ENCODE data around the gene TIFAB. TPM values are rescaled to one million over a fixed set of nuclear protein-coding genes. Genes with fewer than 3 reads are reported as not detected.

Gene TIFAB
- total RNA-seq, 1 donor = under 0.01 TPM

- DNase-seq (ENCODE audit: low read depth in 2 of 3, low spot score in 2 of 3) = no peak
Measured at GRCh38 chr5:135460246-135461033, 8.3 kb upstream of the TIFAB start.

- no peak for DNase-seq (ENCODE audit: low read depth in 2 of 3, low spot score in 2 of 3)
Measured at GRCh38 chr5:135458921-135459331, 6.8 kb upstream of the TIFAB start.

GRCh38 chr5:135458356-135458755 is 6.2 kb upstream of the TIFAB start:
- no peak for DNase-seq (ENCODE audit: low read depth in 2 of 3, low spot score in 2 of 3)

DNA sequence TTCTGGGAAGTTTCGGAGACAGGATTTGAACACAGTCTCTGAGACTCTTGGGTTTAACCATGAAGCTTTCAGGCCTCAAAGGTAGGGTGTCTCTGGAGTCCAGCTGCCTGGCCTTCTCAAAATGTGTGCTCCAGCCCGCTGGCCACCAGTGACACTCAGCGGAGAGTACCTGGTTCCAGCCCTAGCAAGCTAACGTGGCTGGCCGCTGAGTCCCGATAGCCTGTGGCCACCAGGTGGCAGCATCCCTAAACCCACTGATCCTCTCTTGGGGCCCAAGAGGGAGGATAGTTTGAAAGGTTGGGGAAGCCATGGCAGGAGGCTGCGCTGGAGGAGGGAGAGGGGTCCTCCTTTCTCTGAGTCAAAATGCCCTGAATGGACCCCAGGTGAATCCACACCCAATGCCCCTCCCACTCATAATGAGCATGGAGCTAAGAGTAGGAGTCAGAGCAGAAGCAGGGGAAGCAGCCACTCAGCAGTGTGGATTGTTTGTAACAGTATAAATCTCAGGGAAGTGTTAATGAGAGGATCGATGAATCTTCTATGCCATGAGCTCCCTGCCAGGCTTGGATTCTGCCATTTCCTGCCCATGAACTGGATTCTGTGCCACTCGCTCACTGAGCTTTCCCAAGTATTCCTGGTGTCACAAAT is 5.4 kb upstream of the TIFAB start:
- peak in 2 of 3 donors; percentile 57 to 78 for DNase-seq (ENCODE audit: low read depth in 2 of 3, low spot score in 2 of 3)

GRCh38 chr5:135456238-135457099 is 4.3 kb upstream of the TIFAB start:
- DNase-seq (ENCODE audit: low read depth in 2 of 3, low spot score in 2 of 3) = no peak

DNA sequence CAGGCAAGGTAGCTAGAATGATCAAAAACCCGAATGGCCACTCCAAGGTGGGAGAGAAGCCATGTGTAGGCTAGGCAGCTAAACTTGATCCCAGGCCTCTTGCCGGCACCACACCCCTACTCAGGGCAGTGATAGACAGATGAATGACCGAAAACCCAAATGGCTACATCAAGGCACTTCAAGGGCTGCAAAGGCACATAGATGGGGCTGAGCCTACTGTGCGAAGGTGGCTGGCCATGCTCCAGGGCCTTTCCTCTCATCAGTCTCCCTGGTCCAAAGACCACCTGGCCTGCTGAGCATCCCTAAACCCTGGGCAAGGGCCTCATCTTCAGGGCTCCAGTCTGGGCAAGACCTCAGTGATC is 3.7 kb upstream of the TIFAB start:
- no peak for DNase-seq (ENCODE audit: low read depth in 2 of 3, low spot score in 2 of 3)

DNA sequence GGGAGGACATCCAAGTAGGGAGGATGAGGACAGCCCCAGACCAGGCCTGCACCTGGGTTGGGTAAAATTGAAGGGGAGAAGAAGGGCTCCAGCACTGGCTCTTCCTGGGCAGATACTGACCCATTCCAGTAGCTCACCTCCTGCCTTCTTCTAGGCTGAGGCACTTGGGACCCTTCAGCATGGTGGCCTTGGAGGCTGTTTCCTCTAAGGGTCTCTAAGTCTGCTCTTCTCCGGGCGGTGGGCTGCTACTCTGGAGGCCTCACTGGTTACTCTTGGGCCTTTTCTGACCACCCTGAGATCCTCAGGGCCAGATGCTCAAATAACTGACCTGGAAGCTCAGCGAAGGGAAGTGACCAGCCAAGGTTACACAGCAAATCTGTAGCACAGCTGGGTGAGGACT is 2.8 kb upstream of the TIFAB start:
- no peak for DNase-seq (ENCODE audit: low read depth in 2 of 3, low spot score in 2 of 3)

- no peak for DNase-seq (ENCODE audit: low read depth in 2 of 3, low spot score in 2 of 3)
Measured at GRCh38 chr5:135453613-135454012, 1.5 kb upstream of the TIFAB start.

DNA sequence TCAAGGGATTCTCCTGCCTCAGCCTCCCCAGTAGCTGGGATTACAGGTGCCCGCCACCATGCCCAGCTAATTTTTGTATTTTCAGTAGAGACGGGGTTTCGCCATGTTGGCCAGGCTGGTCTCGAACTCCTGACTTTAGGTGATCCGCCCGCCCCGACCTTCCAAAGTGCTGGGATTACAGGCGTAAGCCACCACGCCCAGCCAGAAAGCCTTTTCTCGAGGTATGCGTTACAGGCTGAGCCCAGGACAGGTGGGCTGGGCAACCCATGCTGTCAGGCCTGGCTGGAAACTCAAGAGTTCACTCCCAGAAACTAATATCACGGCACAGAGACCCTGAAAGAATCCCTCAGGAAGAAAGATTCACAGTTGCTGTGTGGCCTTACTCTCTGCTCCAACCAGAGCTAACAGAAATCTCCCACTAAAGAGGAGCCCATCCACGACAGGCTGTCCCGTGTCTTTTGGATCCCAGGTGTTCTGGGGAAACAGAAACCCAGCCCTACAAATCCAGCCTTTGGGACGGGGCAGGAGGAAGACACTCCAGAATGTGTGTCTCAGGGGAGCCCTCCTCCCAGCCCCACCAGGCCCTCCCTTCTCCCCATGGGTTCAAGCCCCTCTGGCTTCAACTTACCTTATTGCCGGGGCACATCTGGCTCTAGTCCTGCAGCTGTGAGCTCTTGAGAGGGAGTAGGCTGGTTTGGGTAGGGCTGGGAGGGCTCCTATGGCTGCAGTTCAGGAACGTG is 400 bp downstream of the TIFAB start:
- no peak for DNase-seq (ENCODE audit: low read depth in 2 of 3, low spot score in 2 of 3)

- DNase-seq (ENCODE audit: low read depth in 2 of 3, low spot score in 2 of 3) = no peak
Measured at GRCh38 chr5:135450952-135451351, 1.2 kb downstream of the TIFAB start.

DNA sequence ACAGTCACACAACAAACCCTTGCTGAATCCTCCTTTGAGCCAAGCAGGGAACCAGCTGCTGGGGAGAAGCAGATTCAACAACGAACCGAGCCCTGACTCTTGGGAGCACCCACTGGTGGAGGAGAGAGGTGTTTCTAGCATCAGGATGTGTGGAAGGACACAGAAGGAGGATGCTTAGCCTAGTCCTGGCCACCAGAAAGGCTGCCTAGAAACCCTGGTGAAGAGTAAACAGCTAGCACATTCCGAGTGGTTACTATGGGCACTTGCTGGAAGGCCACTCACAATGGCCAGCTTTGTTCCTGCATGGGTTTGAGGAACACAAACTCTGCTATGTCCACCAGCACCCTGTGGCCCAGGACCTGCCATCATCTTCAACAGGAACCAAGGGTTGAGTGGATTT is 1.8 kb downstream of the TIFAB start:
- DNase-seq (ENCODE audit: low read depth in 2 of 3, low spot score in 2 of 3) = no peak

- no peak for DNase-seq (ENCODE audit: low read depth in 2 of 3, low spot score in 2 of 3)
Measured at GRCh38 chr5:135449644-135450043, 2.5 kb downstream of the TIFAB start.

DNA sequence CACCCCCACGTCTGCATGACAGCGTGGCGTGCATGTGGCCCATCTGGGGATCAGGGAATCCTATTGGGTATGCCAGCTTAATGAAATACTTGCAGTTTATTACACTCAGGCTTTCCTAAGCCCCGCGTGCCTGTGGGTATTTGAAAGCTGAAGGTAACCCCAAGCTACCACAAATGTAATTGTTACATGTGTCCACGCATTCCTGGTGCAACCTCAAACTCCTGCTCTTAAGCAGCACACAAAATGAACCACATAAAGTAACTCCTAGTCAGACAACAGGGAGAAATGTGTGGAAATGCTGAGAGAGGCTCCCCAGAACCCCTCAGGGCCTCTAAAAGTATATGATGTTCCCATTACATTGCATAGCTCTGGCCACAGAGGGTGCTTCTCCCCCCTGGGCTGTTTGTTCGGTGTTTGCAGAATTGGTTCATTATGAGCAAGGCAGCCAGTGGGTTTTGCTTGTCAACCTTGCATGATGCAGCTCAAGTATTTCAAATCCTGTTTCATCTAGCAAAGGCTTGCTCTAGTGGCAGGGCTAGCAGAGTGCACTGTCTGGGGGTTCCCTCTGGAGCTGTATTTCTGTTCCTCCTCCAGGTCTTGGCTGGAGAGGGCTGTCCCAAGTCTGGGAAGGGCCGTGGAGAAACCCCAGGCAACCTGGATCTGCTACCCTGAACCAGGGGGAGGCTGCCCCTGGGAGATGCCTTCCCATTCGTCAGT is 3.2 kb downstream of the TIFAB start:
- no peak for DNase-seq (ENCODE audit: low read depth in 2 of 3, low spot score in 2 of 3)

- DNase-seq (ENCODE audit: low read depth in 2 of 3, low spot score in 2 of 3) = no peak
Measured at GRCh38 chr5:135448071-135448739, 3.9 kb downstream of the TIFAB start.

DNA sequence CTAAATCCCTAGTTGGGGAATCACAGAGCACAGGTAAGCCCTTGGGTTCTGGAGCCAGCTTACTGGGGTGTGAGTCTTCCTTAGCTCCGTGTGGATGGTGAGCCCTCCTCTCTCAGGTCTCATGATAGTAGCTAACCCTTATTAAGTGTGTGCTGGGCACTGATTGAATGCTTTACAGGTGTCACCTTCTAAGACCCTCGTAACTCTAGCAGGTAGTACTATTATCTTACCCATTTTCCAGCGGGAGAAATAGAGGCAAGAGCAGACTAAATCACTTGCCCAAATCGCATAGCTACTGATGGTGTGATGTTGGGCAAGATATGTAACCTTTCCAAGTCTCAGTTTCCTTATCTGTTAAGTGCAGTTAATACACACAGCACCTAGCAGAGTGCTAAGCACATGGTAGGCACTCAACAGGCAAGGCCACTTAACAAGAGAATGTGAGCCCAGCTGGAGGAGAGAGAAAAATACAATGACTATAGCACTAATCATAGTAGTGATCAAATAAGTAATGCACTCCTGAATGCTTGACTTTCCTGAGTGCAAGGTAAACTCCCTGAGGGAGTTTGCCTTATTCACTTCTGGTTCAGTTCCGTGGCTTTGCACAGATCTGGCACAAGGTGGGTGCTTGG is 4.7 kb downstream of the TIFAB start, which contains the start of gene DCANP1:
Gene DCANP1, minus strand, starts transcription at position 51 of the 632 bp plus-strand sequence. CDS start 240 bp downstream, outside the sequence.
- no peak for DNase-seq (ENCODE audit: low read depth in 2 of 3, low spot score in 2 of 3)

DNA sequence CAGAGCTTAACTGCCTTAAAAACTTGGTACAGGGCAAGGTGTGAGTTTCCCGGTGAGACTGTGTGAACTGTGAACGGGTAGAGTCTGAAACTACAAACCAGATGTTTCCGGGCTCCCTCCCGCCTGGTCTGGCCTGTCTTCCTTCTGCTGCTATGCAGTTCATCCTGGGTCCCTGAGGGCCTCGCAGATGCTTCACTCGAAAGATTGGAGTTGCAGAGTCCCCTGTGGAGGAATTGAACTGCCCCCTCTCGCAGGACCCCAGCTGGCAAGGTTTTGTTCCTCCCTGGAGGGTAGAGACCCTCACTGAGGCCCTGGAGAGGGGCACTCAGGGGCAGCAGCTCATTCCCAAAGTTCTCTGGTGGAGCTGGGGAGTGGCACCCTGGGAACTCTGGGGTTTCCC is 5.5 kb downstream of the TIFAB start:
- peak in 1 of 3 donors; percentile 71 for DNase-seq (ENCODE audit: low read depth in 2 of 3, low spot score in 2 of 3)

DNA sequence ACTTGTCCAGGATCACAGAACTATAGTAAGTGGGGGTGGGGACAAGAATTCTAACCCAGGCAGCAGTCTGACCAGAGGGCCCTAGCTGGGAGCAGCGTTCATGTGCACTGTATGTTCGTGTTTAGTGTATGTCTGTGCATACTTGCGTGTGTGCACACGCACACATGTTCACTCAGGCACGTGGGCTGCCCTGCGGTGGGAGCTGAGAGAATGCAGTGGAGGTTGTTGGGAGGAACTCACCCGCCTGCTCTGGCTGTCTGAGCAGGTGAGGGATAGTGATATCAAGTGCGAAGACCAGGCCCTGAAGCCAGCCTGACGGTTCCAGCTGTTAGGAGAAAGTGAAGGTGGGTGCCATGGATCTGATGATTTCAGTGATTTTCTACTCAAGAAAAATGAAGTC is 5.9 kb downstream of the TIFAB start:
- DNase-seq (ENCODE audit: low read depth in 2 of 3, low spot score in 2 of 3) = no peak

DNA sequence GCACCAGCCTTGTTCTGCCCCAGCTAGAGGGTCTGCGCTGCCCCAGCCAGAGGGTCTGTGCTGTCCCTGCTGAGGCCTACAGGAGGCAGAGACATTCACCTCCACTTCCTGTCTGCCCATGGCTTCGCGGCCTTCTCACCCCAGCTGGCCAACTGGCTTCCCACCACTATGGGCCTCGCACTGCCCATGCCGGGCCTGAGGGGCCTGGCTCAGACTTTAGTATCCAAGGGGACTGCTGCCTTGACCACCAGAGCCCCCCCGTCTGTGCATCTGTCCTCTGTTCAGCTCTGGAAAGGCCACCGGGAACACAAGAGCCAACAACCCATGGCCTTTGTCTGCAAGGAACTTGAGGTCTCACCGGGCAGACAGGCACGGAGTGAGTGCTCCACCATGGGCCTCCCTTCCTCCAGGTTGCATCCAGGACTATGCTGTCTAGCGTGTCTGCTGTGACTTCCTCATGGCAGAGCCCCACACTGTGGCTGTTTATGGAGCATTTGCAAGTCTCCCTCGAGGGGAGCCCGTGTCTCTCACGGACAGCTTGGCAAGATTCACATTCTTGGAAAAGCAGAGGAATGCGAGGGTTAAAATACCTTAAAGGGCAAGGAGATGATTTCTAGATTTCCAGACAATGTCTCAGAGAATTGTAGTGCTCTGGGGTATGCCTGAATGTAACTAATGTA is 6.7 kb downstream of the TIFAB start:
- DNase-seq (ENCODE audit: low read depth in 2 of 3, low spot score in 2 of 3) = no peak
